ENCODE measurements around the gene BTBD16. TPM values are rescaled to one million over a fixed set of nuclear protein-coding genes. Genes with fewer than 3 reads are reported as not detected.

The BTBD16 gene
- total and polyA plus RNA-seq, 2 donors from 2014 or later: 0.34 to 1.2 TPM

DNA sequence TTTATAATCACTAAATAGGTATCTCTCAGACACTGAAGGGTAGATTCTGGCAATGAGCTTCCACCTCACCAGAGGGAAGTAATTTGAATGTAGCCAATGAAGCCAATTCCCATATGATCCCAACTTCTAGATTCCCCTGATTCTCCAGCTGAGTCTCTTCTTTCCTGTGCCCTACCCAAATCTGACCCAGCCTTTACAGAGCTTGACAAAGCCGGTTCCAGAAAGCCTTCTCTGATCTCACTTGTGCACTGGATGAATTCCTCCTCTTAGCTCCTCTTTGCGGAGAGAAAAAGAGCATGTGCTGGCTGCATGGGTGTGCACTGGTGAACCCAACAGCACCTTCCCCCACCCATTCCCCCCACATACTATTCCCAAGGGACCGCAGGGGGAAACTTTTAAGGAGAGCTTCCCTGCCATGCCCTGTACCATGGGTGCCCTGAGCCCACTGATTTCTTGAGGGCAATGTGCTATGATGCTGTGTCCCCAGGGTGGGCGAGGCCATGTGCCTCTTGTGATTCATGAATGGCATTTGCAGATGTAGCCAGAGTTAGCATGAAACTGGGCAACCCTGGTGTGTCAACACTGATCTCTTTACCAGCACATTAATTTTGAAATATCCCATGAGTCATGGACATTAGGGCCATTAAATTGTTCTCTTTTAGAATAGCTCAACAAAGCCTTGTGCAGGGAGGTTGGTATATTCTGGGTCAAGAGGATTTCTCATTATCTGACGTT is 53.0 kb downstream of the BTBD16 start:
- no peaks in the 10 kb centered on the region for H3K4me1 ChIP-seq (ENCODE audit: control insufficient read depth in 2 of 3, insufficient read depth in 2 of 3, low read depth in 1 of 3, low read length in 3 of 3)

DNA sequence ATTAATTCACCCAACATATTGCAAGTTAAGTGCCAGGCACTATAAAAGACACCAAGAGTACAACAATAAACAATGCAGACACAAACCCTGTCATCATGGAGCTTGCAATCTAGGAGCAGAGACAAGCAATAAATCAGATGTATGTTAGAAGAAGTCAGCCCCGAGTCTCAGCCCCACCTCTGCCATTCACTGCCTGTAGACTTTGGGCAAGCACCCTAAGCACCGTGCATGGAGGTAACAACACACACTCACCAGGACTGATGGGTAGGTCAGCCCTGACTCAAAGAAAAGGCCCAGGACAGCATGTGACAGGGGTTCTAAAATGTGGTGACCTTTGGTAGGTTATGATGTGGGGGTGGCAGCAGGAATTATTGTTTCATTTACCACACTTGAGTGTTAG is 54.1 kb downstream of the BTBD16 start:
- TF ChIP-seq, protein P1, sequence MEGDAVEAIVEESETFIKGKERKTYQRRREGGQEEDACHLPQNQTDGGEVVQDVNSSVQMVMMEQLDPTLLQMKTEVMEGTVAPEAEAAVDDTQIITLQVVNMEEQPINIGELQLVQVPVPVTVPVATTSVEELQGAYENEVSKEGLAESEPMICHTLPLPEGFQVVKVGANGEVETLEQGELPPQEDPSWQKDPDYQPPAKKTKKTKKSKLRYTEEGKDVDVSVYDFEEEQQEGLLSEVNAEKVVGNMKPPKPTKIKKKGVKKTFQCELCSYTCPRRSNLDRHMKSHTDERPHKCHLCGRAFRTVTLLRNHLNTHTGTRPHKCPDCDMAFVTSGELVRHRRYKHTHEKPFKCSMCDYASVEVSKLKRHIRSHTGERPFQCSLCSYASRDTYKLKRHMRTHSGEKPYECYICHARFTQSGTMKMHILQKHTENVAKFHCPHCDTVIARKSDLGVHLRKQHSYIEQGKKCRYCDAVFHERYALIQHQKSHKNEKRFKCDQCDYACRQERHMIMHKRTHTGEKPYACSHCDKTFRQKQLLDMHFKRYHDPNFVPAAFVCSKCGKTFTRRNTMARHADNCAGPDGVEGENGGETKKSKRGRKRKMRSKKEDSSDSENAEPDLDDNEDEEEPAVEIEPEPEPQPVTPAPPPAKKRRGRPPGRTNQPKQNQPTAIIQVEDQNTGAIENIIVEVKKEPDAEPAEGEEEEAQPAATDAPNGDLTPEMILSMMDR (IDR thresholded peaks at IDR 0.05; ENCODE audit: borderline replicate concordance, extremely low read depth, insufficient read depth): no peak
- H3K27ac ChIP-seq (ENCODE audit: low read depth in 2 of 2, low read length in 2 of 2): no peak overlapping the region
- H3K36me3 ChIP-seq (ENCODE audit: control insufficient read depth in 2 of 3, insufficient read depth in 3 of 3, low read length in 3 of 3): no peaks in the 10 kb centered on the region
- intact Hi-C loops (cut with DNase I): no loop called here
- DNase-seq: no peak
- H3K4me3 ChIP-seq (ENCODE audit: low read length in 3 of 3): no peak overlapping the region
- H3K4me1 ChIP-seq (ENCODE audit: control insufficient read depth in 2 of 3, insufficient read depth in 2 of 3, low read depth in 1 of 3, low read length in 3 of 3): no peaks in the 10 kb centered on the region
- H3K9me3 ChIP-seq (ENCODE audit: control insufficient read depth in 2 of 3, insufficient read depth in 1 of 3, low read length in 3 of 3): no peaks in the 10 kb centered on the region
- H3K27me3 ChIP-seq (ENCODE audit: control insufficient read depth, insufficient read depth, low read length): no peaks in the 10 kb centered on the region
- no peak overlapping the region for H3K9ac ChIP-seq (ENCODE audit: low read length in 3 of 3)
- no peak for FAIRE-seq

More for the DNA sequence above, 53.0 kb downstream of the BTBD16 start:
- Histone ChIP-seq H3K36me3 (ENCODE audit: control insufficient read depth in 2 of 3, insufficient read depth in 3 of 3, low read length in 3 of 3) (no peaks in the 10 kb centered on the region), H3K9ac (ENCODE audit: low read length in 3 of 3) (no peak overlapping the region), H3K27me3 (ENCODE audit: control insufficient read depth, insufficient read depth, low read length) (no peaks in the 10 kb centered on the region), H3K27ac (ENCODE audit: low read depth in 2 of 2, low read length in 2 of 2) (no peak overlapping the region), H3K9me3 (ENCODE audit: control insufficient read depth in 2 of 3, insufficient read depth in 1 of 3, low read length in 3 of 3) (no peaks in the 10 kb centered on the region), H3K4me3 (ENCODE audit: low read length in 3 of 3) (no peak overlapping the region)
- DNase-seq (no peak), FAIRE-seq (no peak)
- TF ChIP-seq, protein P1 (IDR thresholded peaks at IDR 0.05; ENCODE audit: borderline replicate concordance, extremely low read depth, insufficient read depth): no peak
- intact Hi-C loops (cut with DNase I): no loop called here

DNA sequence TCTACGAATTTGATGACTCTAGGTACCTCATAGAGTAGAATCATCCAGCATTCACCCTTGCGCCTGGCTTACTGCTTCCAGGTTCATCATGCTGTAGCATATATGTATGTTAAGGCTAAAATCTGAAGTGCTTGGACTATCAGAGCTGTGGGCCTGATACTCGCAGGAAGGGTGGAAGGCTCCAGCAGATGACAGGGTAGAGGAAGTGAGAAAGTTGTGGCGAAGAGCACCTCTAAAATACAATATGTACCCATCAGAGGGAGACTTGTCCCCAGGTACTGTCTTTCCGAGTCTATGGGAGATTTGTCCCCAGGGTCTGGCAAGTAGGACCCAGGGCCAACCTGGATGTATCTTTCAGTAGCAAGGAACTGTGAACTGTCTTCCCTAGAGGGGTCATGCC is 55.3 kb downstream of the BTBD16 start:
- H3K4me3 ChIP-seq (ENCODE audit: low read length in 3 of 3): no peak overlapping the region
- no peak for FAIRE-seq
- H3K9ac ChIP-seq (ENCODE audit: low read length in 3 of 3): no peak overlapping the region
- H3K27ac ChIP-seq (ENCODE audit: low read depth in 2 of 2, low read length in 2 of 2): no peak overlapping the region
- H3K9me3 ChIP-seq (ENCODE audit: control insufficient read depth in 2 of 3, insufficient read depth in 1 of 3, low read length in 3 of 3): no peaks in the 10 kb centered on the region
- no peaks in the 10 kb centered on the region for H3K36me3 ChIP-seq (ENCODE audit: control insufficient read depth in 2 of 3, insufficient read depth in 3 of 3, low read length in 3 of 3)
- intact Hi-C loops (cut with DNase I): no loop called here
- DNase-seq: no peak
- H3K27me3 ChIP-seq (ENCODE audit: control insufficient read depth, insufficient read depth, low read length): no peaks in the 10 kb centered on the region
- TF ChIP-seq, protein P1 (IDR thresholded peaks at IDR 0.05; ENCODE audit: borderline replicate concordance, extremely low read depth, insufficient read depth): no peak
- no peaks in the 10 kb centered on the region for H3K4me1 ChIP-seq (ENCODE audit: control insufficient read depth in 2 of 3, insufficient read depth in 2 of 3, low read depth in 1 of 3, low read length in 3 of 3)
